Kidney (tissue), 14 donors: ENCODE measurements around the gene IL22. TPM values are rescaled to one million over a fixed set of nuclear protein-coding genes. Genes with fewer than 3 reads are reported as not detected.

Experiments
- DNase-seq, 5 donors: peaks; one replicate each; pipeline ENCODE4 v3.0.0-alpha.2; 2013 to 2020
- FAIRE-seq: peaks from 2 replicates; lab custom pipeline; 2012; peaks lifted over from hg19 to GRCh38; lab: Jason Lieb, UNC
- H3K27ac ChIP-seq, 2 donors: one replicate each; pipeline ENCODE4 v1.7.0; 2013; ENCODE audit warnings: low read depth in 2 of 2, low read length in 2 of 2, inconsistent platforms in 1 of 2
- H3K27me3 ChIP-seq: one replicate; pipeline ENCODE4 v1.7.1; 2013; ENCODE audit warnings: low read length, inconsistent platforms; ENCODE audit not compliant: control insufficient read depth, insufficient read depth
- H3K36me3 ChIP-seq, 3 donors: one replicate each; pipeline versions ENCODE4 v1.7.0 to v1.7.1; 2013; ENCODE audit warnings: low read length in 3 of 3, control low read depth in 1 of 3, inconsistent platforms in 1 of 3; ENCODE audit not compliant: insufficient read depth in 3 of 3, control insufficient read depth in 2 of 3
- H3K4me1 ChIP-seq, 3 donors: one replicate each; pipeline versions ENCODE4 v1.7.0 to v1.7.1; 2013; ENCODE audit warnings: low read length in 3 of 3, inconsistent platforms in 1 of 3, low read depth in 1 of 3; ENCODE audit not compliant: control insufficient read depth in 2 of 3, insufficient read depth in 2 of 3
- H3K4me3 ChIP-seq, 3 donors: one replicate each; pipeline versions ENCODE4 v1.7.0 to v1.8.1; 2013; ENCODE audit warnings: low read length in 3 of 3, control low read depth in 1 of 3, inconsistent platforms in 1 of 3
- H3K9ac ChIP-seq, 3 donors: one replicate each; pipeline versions ENCODE4 v1.7.0 to v1.7.1; 2013; ENCODE audit warnings: low read length in 3 of 3, control low read depth in 1 of 3, inconsistent platforms in 1 of 3
- H3K9me3 ChIP-seq, 3 donors: one replicate each; pipeline versions ENCODE4 v1.7.0 to v1.7.1; 2013; ENCODE audit warnings: low read length in 3 of 3, control low read depth in 1 of 3, inconsistent platforms in 1 of 3; ENCODE audit not compliant: control insufficient read depth in 2 of 3, insufficient read depth in 1 of 3
- CTCF ChIP-seq: IDR thresholded peaks from 3 replicates; pipeline ENCODE4 v1.5.1; 2012; ENCODE audit warnings: mild to moderate bottlenecking, moderate library complexity, borderline replicate concordance; ENCODE audit not compliant: insufficient read depth; ENCODE audit errors: extremely low read depth
- intact Hi-C: fragments of 100-400 bp; cut with DNase I; formaldehyde crosslinking; loops from one replicate; pipeline ENCODE4 v1.11.1; 2022
- polyA plus RNA-seq: library from polyadenylated mRNA; stranded (reverse); fragments of 350-450 nt; fragmentation: Illumina TruSeq; extraction: RNeasy Lipid Tissue Mini Kit (QIAGEN cat#74804); gene quantifications from one replicate; pipeline ENCODE4 v1.2.3, GENCODE V29; 2014; ENCODE audit warnings: low read depth, low replicate concordance; ENCODE audit not compliant: insufficient read depth
- total RNA-seq: library from RNA; stranded (reverse); fragmentation: NEBNext Ultra II Directional; extraction: Animal tissue kit (Norgen Biotek cat#: 25700); gene quantifications from one replicate; pipeline ENCODE4 v1.2.1, GENCODE V29; 2021
- donor health status: control.
- donor health status: control.
- donor health status: control.
- donor health status: control.
- donor health status: control.
- donor health status: DM: yes; HTN: yes; CAD: no.
- donor health status: Normal renal cell carcinoma (clear cell type).

The IL22 gene
- total and polyA plus RNA-seq, 2 donors from 2014 or later: not detected

GRCh38 chr12:68233498-68233897 is 19.9 kb downstream of the IL22 start:
- Histone ChIP-seq H3K27ac (no peak overlapping the region), H3K4me1 (no peaks in the 10 kb centered on the region), H3K9ac (no peak overlapping the region), H3K4me3 (no peak overlapping the region), H3K36me3 (no peaks in the 10 kb centered on the region), H3K27me3 (no peaks in the 10 kb centered on the region), H3K9me3 (no peaks in the 10 kb centered on the region)
- no peak for FAIRE-seq
- no peak for DNase-seq
- no peak for TF ChIP-seq CTCF
- intact Hi-C loops: no loop called here

GRCh38 chr12:68231691-68232090 is 21.7 kb downstream of the IL22 start:
- H3K4me3 ChIP-seq: no peak overlapping the region
- H3K4me1 ChIP-seq: no peaks in the 10 kb centered on the region
- H3K27ac ChIP-seq: no peak overlapping the region
- intact Hi-C loops: no loop called here
- FAIRE-seq (no peak), DNase-seq (no peak)
- no peak overlapping the region for H3K9ac ChIP-seq
- no peak for TF ChIP-seq CTCF
- H3K9me3 ChIP-seq: no peaks in the 10 kb centered on the region
- no peaks in the 10 kb centered on the region for H3K36me3 ChIP-seq
- no peaks in the 10 kb centered on the region for H3K27me3 ChIP-seq

- no peak for DNase-seq
- no peak for TF ChIP-seq CTCF
- no peak overlapping the region for H3K27ac ChIP-seq
- no peaks in the 10 kb centered on the region for H3K27me3 ChIP-seq
- H3K9me3 ChIP-seq: no peaks in the 10 kb centered on the region
- no peak overlapping the region for H3K9ac ChIP-seq
- no peaks in the 10 kb centered on the region for H3K36me3 ChIP-seq
- intact Hi-C loops: no loop called here
- no peak overlapping the region for H3K4me3 ChIP-seq
- H3K4me1 ChIP-seq: no peaks in the 10 kb centered on the region
- FAIRE-seq: no peak
These were observed 22.2 kb downstream of the IL22 start for GRCh38 chr12:68231229-68231628.

- FAIRE-seq: no peak
- intact Hi-C loops: no loop called here
These were observed 23.4 kb downstream of the IL22 start for GRCh38 chr12:68229956-68230355.

More at GRCh38 chr12:68229956-68230355, 23.4 kb downstream of the IL22 start:
- Histone ChIP-seq H3K4me1 (no peaks in the 10 kb centered on the region), H3K9ac (no peak overlapping the region), H3K36me3 (no peaks in the 10 kb centered on the region), H3K27ac (no peak overlapping the region), H3K27me3 (no peaks in the 10 kb centered on the region), H3K9me3 (no peaks in the 10 kb centered on the region), H3K4me3 (no peak overlapping the region)
- DNase-seq: no peak
- TF ChIP-seq CTCF: no peak
